Middle frontal gyrus (tissue), 1 donor: ENCODE results near the gene RILP.
"Not testable (repeated sequence)": the region's sequence is repeated elsewhere in the genome, so short reads cannot be mapped to it uniquely, and the experiment has no call there.

ENCODE experiments used
- DNase-seq: peaks from one replicate; pipeline ENCODE4 v3.0.0-alpha.2; 2015; ENCODE audit warnings: low spot score; ENCODE audit errors: extremely low spot score

RILP gene, protein sequence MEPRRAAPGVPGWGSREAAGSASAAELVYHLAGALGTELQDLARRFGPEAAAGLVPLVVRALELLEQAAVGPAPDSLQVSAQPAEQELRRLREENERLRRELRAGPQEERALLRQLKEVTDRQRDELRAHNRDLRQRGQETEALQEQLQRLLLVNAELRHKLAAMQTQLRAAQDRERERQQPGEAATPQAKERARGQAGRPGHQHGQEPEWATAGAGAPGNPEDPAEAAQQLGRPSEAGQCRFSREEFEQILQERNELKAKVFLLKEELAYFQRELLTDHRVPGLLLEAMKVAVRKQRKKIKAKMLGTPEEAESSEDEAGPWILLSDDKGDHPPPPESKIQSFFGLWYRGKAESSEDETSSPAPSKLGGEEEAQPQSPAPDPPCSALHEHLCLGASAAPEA

DNA sequence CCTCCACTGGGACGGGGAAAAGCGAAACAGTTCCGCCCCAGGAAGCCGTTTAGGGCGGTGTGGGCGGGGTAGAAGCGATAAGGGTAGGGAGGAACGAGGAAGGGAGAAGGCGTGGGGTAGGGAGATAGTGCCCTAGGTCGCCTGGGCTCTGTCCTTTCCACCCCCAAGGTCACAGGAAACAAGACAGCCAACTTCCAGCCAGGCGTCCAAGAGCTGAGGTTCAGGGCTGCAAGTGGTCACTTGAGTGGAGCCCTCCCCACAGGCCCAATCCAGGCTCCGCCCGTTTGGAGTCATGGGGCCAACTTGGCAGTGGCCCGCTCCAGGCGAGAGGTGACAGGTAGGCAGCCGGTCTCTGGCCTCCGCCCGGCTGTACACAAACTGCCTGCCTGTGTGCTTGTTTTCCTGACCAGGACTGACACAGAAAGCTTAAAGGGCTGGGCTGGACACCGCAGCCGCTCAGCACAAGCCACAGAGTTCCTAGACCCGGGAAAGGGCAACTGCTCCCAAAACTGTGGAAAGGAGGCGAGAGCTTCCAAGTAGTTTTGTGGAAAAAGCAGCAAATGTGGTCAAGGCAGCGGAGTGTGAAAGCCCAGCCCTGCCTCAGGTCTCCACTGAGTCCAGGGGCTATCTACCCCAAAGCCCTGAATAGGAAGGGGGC lies at the start of gene RILP:
TSS of gene RILP (minus strand) at position 23 of the 658 bp plus-strand sequence. CDS start 62 bp downstream, outside the sequence.
- DNase-seq, result no peak

DNA sequence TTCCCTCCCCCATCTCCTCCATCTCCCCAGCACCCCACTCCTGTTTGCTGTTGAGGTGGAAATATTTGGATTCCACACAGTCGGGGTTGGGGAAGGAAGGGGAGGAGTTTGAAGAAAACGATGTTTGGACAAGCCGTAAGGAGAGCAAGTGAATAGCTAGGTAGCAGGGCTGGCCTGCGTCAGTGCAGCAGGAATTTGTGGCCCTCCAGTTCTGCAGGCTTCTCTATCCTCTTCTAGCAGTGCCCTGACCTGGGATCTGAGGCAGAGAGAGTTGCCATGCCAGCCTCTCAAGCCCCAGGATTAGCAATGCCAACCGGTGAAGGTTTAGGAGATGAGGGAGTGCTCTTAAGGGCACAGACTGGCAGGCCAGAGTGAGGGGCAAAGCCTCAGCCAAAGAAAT lies 48.0 kb upstream of the RILP start:
- DNase-seq, result no peak

DNA sequence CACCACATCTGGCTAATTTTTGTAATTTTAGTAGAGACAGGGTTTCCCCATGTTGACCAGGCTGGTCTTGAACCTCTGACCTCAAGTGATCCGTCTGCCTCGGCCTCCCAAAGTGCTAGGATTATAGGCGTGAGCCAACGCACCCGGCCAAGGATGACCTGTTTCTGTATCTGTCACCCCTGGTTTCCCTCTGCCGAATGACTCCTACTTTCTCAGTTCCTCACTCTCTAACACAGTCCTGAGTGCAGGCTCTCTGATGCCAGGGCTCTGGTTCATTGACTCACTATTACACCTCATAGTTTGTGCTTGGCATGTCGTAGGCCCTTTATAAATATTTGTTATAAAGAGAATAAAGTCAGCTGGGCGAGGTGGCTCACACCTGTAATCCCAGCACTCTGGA lies 45.7 kb upstream of the RILP start:
- no peak for DNase-seq

DNA sequence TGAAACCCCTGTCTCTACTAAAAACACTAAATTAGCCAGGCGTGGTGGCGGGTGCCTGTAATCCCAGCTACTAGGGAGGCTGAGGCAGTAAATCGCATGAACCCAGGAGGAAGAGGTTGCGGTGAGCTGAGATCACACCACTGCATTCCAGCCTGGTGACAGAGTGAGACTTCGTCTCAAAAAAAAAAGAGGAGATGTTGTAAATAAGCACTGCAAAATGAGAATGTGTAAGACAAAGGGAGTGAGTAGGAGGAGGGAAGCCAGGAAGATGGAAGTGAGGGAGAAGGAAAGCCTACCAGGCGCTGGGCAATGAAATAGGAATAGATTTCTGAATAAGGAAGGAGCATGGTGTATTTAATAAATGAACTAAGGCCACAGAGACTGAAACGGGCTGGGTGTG lies 43.7 kb upstream of the RILP start:
- no peak for DNase-seq

DNA sequence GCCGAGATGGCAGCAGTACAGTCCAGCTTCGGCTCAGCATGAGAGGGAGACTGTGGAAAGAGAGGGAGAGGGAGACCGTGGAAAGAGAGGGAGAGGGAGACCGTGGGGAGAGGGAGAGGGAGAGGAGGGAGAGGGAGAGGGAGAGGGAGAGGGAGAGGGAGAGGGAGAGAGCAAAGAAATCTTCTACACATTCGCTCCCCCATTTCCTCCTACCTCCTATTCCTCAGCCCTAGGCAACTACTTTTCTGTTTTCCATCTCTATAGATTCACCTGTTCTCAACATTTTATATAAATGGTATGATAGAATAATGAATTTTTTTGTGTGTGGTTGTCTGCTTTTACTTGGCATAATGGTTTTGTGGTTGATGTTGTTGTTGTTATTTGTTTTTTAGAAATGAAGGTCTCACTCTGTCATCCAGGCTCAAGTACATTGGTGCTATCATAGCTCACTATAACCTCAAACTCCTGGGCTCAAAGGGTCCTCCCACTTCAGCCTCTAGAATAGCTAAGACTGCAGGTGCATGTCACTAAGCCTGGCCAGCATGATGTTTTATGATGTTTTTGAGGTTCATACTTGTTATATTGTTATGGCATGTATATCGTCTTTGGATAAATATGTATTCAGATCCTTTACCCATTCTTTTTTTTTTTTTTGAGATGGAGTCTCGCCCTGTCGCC lies 41.0 kb upstream of the RILP start:
- DNase-seq, result no peak

DNA sequence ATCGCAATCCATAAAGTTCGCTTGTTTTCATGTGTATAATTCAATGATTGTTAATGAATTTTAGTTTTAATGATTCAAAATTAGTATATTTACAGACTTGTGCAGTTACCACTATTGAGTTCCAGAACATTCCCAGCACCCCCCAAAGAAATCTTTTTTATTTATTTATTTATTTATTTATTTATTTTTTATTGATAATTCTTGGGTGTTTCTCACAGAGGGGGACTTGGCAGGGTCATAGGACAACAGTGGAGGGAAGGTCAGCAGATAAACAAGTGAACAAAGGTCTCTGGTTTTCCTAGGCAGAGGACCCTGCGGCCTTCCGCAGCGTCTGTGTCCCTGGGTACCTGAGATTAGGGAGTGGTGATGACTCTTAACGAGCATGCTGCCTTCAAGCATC lies 38.7 kb upstream of the RILP start:
- not testable (repeated sequence) for DNase-seq

- DNase-seq, result no peak
Measured at GRCh38 chr17:1686086-1686485, 36.4 kb upstream of the RILP start.

DNA sequence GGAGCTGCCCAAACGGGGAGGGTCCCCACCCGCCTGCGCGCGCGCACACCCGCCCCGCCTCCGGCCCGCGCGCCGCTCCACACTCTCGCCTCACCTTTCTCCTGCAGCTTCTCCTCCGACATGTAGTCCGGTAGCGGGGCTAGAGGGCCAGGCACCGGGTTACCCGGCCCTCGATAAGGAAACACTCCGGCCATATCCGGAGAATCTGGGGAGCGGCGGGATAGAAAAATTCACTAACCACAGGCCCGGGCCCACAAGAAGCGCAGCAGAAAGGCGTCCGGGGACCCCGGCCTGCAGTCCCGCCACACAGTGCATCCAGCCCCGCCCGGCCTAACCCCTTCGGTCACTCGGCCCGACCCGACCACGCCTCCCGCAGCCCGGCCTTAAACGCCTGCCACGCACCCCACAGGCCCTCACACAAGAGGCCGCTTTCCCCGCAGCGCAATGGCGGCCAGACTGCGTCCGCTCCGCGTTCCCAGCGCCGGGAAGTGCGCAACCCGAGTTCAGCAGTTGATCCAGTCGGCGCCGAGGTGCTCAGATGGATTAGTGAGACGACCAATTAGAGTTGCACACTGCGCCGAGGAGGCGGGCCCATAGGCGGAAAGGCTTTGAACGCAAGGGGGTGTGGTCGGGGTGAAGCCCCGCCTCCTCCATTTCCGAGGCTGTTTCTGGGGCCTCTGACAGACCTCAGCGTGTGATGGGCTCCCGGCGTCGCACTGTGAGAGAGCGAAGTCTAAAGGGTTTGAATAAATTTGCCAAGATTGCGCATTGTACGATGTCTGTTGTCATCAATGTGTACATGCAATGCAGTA lies 34.9 kb upstream of the RILP start, which contains the start of gene PRPF8:
TSS of gene PRPF8 (minus strand) at position 490 of the 812 bp plus-strand sequence. CDS start at position 194, 296 bp downstream.
- DNase-seq, result peak; percentile 94

DNA sequence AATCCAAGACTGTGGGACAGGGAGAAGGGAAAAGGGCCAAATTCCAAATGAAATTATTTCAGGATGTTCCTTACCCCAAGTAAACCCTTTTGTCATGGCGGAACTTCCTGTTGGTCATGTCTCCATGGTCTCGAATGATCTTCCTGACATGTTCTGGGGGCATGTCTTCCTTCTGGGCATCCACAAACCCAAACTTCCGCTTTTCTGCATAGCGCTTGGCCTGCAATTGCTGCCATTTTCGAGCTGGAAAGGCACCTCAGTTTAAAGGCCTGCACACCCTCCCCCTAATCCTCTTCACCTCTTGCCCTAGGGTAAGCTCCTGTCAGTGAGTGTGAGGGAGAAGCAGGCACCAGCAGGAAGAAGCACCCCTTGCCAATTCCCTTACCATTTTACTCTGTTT lies 33.8 kb upstream of the RILP start:
- DNase-seq, result no peak

- DNase-seq, result no peak
Measured at GRCh38 chr17:1676401-1676800, 26.7 kb upstream of the RILP start.

DNA sequence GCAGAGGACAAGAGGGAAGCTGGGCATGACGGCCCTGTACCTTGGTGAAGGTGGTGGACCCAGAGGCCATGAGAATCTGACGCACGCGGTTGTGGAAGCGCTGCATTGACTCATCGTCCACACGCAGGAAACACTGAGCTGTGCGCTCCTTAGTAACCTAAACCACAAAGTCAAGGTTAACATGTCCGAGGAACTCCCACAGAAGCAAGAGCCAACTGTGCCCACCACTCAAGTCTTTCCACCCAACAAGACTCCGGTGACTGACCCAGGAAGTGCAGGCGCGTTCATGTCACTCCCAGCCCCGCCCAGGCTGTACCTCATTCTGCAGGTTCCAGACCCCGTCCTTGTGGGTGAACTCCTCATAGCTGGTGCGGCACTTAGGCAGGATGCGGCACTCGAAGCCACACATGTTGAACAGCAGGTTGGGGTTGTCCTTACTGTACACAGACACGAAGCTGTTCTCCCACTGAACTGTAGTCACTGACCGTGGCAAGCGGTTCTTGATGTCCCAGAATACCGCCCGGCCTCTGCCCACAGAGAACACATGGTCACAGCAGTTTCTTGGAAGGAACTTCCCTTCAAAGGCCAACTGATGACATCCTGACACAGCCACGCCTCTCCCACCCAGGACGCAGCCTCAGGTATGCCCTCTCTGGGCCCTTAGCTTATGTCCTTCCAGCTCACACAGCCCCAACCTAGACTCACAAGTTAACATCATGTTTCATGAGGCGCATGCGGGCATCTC lies 23.5 kb upstream of the RILP start:
- no peak for DNase-seq

DNA sequence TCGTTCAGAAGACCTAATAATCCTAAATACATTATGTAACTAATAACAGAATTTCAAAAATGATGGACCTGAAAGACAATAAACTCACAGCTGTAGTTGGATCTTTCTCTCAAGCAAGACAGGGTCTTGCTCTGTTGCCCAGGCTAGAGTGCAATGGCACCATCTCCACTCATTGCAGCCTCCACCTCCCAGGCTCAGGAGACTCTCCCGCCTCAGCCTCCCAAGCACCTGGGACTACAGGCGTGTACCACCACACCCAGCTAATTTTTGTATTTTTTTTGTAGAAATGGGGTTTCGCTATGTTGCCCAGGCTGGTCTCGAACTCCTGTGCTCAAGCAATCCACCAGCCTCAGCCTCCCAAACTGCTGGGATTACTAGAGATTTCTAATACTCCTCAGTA lies 14.3 kb upstream of the RILP start:
- not testable (repeated sequence) for DNase-seq

DNA sequence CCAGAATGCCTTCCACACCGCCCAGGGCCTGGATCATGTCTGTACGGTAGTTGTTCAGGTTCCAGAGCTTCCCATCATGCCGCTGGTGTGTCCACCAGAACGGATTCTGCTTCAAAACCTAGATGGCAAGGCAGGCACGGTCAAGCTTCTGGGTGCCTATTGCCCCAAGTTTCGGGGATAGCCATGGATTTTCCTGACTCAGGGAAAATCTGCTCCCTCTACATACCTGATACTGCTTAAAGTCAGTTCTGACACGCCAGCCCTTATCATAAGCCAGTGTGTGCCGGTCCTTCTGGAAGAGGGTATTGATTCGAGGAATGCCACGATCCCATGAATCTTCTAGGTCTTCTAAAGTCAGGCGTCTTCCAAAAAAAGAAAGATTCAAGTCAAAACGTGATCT lies 11.4 kb upstream of the RILP start:
- no peak for DNase-seq

DNA sequence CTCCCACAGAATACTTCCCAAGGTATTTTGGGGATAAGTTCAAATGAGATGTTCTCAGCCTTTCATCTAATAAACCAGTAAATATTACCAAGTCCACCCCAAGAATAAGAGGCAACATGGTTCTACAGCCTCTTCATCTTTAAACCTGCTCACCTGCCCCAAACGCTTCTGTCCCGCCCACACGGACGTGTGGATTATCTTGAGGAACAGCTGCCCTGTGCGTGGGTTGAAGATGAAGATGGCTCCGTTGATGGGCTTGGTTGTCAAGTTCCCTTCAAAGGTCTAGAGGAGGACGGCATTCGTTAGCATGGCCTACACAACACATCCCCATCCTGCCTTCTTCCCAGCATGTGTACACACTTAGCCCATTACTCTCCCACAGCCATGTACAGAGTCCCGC lies 8.4 kb upstream of the RILP start:
- DNase-seq, result no peak

DNA sequence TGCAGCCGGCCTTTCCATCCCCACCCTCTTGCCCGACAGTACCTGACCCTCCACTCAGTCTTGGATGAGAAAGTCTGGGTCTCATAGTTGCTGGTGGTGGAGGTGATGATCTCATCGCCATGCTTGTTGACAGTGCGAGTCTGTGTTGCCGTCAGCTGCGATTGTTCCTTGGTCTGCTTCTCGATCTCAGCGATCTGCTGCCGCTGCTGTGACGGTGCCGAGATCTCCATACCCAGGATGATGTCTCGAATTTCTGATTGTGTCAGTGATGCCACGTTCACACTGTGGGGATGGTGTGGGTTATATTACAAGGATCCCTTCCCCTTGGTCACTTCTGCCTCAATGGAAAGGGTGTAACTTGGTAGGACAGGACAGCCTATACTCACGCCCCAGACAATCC lies 4.1 kb upstream of the RILP start:
- DNase-seq, result no peak

DNA sequence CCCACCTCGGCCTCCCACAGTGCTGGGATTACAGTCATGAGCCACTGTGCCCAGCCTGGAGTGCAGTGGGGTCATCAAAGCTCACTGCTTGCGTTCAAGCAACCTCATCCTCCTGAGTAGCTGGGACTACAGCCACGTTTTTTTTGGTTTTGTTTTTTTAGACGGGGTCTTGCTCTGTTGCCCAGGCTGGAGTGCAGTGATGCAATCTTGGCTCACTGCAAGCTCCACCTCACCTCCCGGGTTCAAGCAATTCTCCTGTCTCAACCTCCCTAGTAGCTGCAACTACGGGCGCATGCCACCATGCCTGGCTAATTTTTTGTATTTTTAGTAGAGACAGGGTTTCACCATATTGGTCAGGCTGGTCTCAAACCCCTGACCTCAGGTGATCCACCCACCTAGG lies 3.1 kb upstream of the RILP start:
- not testable (repeated sequence) for DNase-seq

GRCh38 chr17:1651559-1651844 lies 1.8 kb upstream of the RILP start:
- no peak for DNase-seq

GRCh38 chr17:1650731-1651558 lies 1.3 kb upstream of the RILP start:
- no peak for DNase-seq

DNA sequence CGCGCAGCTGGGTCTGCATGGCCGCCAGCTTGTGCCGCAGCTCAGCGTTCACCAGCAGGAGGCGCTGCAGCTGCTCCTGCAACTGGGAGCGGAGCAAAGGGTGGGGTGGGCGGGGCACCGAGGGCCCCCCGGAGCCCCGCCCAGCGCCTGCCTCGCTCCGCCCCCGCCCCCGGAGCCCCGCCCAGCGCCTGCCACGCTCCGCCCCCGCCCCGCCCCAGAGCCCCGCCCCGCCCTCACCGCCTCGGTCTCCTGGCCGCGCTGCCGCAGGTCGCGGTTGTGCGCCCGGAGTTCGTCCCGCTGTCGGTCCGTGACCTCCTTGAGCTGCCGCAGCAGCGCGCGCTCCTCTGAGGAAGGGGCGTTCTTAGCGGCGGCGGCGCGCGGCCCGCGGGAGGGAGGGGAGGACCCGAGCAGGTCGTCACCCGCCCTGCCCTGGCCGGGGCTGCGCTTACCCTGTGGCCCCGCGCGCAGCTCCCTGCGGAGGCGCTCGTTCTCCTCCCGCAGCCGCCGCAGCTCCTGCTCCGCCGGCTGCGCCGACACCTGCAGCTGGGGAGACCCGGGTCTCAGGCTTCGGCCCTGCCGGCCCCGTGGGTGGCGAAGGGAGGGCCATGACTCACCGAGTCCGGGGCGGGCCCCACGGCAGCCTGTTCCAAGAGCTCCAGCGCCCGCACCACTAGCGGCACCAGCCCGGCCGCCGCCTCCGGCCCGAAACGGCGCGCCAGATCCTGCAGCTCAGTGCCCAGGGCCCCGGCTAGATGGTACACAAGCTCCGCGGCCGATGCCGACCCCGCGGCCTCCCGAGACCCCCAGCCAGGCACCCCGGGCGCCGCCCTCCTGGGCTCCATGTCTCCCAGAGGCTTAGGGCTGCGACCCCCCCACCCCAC lies 463 bp downstream of the RILP start:
- DNase-seq, result peak; percentile 93
